GM18951 (cell line): ENCODE data around the gene PGLYRP3.
"Not testable (repeated sequence)": the region's sequence is repeated elsewhere in the genome, so short reads cannot be mapped to it uniquely, and the experiment has no call there.

Source experiments
- POLR2A ChIP-seq: IDR thresholded peaks from 4 replicates; pipeline ENCODE4 v1.6.1; 2011; ENCODE audit warnings: mild to moderate bottlenecking; ENCODE audit not compliant: insufficient read length, insufficient read depth; ENCODE audit errors: extremely low read depth
- in situ Hi-C: fragments of 300-500 bp; cut with MboI; formaldehyde crosslinking; loops from one replicate; pipeline ENCODE4 v1.12.0; 2022; ENCODE audit warnings: low sequenced_read_pairs, mixed read lengths, inconsistent platforms; ENCODE audit not compliant: unreplicated experiment

The PGLYRP3 gene

DNA sequence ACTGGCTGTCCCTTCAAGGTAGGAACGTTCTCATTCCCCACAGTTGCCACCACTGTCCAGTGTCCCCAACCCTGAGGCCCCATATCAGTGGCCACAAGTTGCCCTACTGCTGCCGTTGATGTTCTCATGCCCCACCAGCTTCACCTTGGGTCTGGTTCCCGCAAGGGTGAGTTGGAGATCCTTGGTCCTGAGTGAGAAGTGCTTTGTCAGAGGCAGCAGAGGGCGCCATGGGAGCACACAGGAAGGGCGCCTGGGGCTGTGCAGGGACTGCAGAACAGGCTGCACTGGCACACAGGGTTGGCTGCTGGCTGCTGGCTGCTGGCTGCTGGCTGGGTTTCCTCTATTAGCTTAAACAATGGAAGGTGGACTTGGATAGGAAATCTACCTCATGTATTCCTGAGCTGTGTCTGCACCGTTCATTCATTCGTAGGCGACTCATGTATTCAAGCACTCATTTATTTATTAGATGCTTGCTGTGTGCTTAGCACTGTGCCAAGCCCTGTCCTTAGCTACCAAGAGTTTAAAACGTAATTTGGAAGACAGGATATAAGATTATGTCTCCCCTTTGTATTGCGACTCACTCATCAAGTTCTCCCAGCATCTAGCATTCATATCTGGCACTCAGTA, 42.8 kb upstream of the PGLYRP3 start:
- no peak for TF ChIP-seq POLR2A
- in situ Hi-C loops, result no loop called here

GRCh38 chr1:153354515-153355193, 41.9 kb upstream of the PGLYRP3 start:
- TF ChIP-seq POLR2A, result no peak
- in situ Hi-C loops, result no loop called here

DNA sequence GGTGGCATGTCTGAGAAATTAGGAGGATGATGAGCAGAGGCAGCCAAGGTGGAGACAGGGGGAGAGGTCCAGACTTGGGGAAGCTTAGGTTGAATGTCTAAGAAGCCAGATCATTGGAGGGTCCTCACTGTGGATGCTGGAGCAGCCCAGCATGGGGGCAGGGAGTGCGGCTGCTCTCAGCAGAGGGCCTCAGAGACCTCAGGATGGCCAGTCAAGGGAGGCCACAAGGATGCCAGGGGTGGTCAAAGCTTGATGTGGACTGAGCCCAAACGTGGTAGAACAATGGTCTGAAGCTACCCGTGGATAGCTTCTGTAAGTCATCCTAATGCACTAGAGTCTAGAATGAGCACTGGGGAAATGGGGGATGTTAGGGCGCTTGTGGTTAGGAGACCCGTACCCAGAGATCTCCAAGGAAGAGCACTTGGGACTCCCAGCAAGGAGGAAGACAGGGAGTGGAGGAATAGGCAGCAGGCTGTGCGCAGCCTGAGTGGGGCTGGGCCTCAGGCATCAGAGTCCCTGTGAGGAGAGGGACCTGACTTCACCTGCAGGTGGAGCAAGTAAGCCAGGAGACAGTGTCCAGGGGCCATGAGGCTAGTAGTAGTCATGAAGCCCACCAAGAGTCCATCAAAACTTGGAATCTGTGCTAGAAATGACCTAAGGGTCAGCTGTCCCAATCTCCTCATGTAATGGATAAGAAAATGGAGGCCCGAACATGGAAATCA, 40.6 kb upstream of the PGLYRP3 start:
- in situ Hi-C loops, result no loop called here
- no peak for TF ChIP-seq POLR2A

DNA sequence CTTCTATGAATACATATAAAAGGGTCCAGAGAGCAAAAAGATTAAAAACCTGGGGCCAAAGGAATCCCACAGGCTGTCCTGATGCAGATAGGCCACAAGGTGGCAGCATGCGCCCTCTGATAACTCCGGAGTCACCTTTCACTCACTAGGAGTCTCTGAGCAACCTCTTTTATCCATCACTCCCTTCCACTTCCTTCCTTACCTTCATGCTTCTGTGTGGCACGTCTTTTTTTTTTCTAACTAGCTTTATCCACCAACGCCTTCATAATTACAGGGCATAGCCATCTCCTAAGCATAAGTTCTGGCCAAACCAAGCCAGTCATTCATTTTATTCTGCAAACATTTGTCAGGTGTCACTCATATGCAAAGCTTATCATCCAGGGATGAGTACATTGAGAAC, 39.8 kb upstream of the PGLYRP3 start:
- TF ChIP-seq POLR2A, result no peak
- in situ Hi-C loops, result no loop called here

DNA sequence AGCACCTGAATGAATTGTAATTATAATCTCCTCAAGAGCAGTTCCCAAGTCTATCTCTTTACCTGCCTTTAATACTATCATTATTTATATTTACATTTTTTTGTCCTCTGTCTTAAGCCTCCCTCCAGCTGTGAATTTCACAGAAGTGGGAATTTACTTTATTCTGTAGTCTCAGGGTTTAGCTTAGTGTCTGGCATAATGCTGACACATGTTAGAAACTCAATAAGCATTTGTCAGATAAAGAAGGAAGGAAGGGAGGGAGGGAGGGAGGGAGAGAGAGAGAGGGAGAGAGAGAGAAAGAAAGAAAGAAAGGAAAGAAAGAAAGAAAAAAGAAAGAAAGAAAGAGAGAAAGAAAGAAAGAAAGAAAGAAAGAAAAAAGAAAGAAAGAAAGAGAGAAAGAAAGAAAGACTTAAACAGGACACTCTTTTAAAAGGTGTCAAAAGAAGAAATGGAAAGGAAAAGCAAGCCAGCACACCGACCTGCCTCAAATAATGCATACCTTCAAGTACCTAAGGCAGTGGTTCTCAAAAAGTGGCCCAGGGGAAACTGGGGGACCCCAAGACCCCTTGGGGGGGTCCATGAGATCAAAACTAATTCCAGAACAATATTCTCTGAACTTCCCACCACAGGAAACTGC, 37.7 kb upstream of the PGLYRP3 start:
- in situ Hi-C loops, result no loop called here
- TF ChIP-seq POLR2A, result no peak

GRCh38 chr1:153349363-153350320, 36.9 kb upstream of the PGLYRP3 start:
- no peak for TF ChIP-seq POLR2A
- in situ Hi-C loops, result no loop called here

DNA sequence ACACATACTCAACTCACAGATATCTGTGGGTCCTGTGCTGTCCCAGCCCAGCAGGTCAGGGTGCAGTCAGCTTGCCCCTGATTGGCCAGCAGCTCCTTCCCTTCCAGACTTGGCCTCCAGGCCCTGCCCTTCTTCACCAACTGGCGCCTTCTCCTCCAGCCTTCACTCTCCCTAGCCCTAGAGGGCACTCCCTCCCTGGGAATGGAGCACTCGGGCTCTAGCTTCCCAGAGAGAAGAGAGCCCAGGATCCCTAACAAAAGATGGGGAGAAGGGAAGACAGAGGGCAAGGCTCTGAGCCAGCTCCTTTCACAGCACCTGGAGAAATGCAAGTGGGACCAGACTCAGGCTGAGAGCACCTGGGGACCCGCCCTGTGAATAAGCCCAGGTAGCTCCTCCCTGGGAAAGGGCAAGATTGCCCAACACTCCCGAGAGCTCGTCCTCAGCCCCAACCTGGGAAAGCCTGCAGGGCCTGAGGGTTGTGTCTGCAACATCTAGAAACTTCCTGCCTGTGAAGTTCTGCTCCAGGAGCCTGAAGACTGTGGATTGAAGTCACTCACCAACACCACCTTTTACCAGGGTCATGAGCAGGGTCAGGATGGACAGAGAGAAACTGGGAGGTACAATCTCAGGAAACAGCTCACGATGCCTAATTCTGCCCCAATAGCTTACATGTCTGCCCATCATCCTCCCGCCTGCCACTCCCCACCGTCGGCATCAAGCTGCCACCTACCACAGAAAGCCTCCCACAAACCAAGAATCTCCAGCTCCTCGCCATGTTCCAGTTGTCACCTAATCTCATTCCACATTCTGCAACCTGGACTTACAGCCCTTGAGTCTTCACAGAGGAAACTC, 36.0 kb upstream of the PGLYRP3 start, which contains the start of gene PGLYRP4:
TSS of gene PGLYRP4 (minus strand) at position 331 of the 852 bp plus-strand sequence. CDS start 909 bp downstream, outside the sequence.
- in situ Hi-C loops, result no loop called here
- no peak for TF ChIP-seq POLR2A

- in situ Hi-C loops, result no loop called here
- no peak for TF ChIP-seq POLR2A
Observed at GRCh38 chr1:153347856-153348255, 35.1 kb upstream of the PGLYRP3 start.

- in situ Hi-C loops, result not testable (repeated sequence)
Observed at GRCh38 chr1:153347049-153347448, 34.3 kb upstream of the PGLYRP3 start.

- in situ Hi-C loops, result no loop called here
- TF ChIP-seq POLR2A, result no peak
Observed at GRCh38 chr1:153346077-153346723, 33.4 kb upstream of the PGLYRP3 start.
